ENCODE results near the gene ENTPD3. TPM values are rescaled to one million over a fixed set of nuclear protein-coding genes. Genes with fewer than 3 reads are reported as not detected.

ENTPD3 gene
- under 1 TPM; 0.22 to 0.37 TPM for total RNA-seq
- polyA plus RNA-seq (2013, experiment 1 of 2) = 0.53 TPM
- polyA plus RNA-seq (2013, experiment 2 of 2) = 0.58 TPM
- long read RNA-seq, experiment 1 = 0 reads
- long read RNA-seq, experiment 2 = 0 reads
- long read RNA-seq, experiment 3, partial matches to known transcripts = 0 of 1 reads
- long read RNA-seq, experiment 3, other reads (novel, unspliced or antisense) = 0 of 1 reads
- long read RNA-seq, experiment 4 = 0 reads

GRCh38 chr3:40387001-40387894 lies at the start of gene ENTPD3:
Gene ENTPD3, plus strand, starts transcription at chr3:40387184. Its CDS starts 874 bp downstream, at chr3:40388058.
- no peaks in the 10 kb centered on the region for H3K9me3 Mint-ChIP-seq
- TF ChIP-seq, protein P1, sequence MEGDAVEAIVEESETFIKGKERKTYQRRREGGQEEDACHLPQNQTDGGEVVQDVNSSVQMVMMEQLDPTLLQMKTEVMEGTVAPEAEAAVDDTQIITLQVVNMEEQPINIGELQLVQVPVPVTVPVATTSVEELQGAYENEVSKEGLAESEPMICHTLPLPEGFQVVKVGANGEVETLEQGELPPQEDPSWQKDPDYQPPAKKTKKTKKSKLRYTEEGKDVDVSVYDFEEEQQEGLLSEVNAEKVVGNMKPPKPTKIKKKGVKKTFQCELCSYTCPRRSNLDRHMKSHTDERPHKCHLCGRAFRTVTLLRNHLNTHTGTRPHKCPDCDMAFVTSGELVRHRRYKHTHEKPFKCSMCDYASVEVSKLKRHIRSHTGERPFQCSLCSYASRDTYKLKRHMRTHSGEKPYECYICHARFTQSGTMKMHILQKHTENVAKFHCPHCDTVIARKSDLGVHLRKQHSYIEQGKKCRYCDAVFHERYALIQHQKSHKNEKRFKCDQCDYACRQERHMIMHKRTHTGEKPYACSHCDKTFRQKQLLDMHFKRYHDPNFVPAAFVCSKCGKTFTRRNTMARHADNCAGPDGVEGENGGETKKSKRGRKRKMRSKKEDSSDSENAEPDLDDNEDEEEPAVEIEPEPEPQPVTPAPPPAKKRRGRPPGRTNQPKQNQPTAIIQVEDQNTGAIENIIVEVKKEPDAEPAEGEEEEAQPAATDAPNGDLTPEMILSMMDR (conservative IDR thresholded peaks at IDR 0.05) = peak; percentile 29
- no peaks in the 10 kb centered on the region for H3K4me1 ChIP-seq (ENCODE audit: control insufficient read depth, insufficient read depth, low read length)
- no peaks in the 10 kb centered on the region for H3K9me3 ChIP-seq (ENCODE audit: control insufficient read depth, low read length)
- WGBS, 2 experiments (ENCODE audit: insufficient coverage in 1 of 2, insufficient read length in 1 of 2) = 7 to 10% methylated on average over 16 to 49 of the region's 49 CpGs
- H3K36me3 ChIP-seq (ENCODE audit: control insufficient read depth, insufficient read depth, low read length) = no peaks in the 10 kb centered on the region
- peaks cover 57% of the 10 kb centered on the region for H3K27me3 ChIP-seq (ENCODE audit: control insufficient read depth, insufficient read depth, low read length, poor library complexity, severe bottlenecking)
- DNase-seq = peak; percentile 91
- no peak within 1 kb of the TSS for H3K27ac ChIP-seq (ENCODE audit: low read depth, low read length)
- H3K9ac ChIP-seq (ENCODE audit: extremely low read depth, low read length, poor library complexity, severe bottlenecking) = no peak within 1 kb of the TSS
- H3K4me3 ChIP-seq (ENCODE audit: low read length) = peak within 1 kb of the TSS; percentile 80
- no peak within 1 kb of the TSS for H3K27ac Mint-ChIP-seq
- H3K36me3 Mint-ChIP-seq (ENCODE audit: low read depth) = no peaks in the 10 kb centered on the region
- peaks cover 48% of the 10 kb centered on the region for H3K27me3 Mint-ChIP-seq (ENCODE audit: insufficient read depth)
- H3K4me3 Mint-ChIP-seq = peak within 1 kb of the TSS; percentile 62
- H3K4me1 Mint-ChIP-seq = peaks cover 5% of the 10 kb centered on the region

DNA sequence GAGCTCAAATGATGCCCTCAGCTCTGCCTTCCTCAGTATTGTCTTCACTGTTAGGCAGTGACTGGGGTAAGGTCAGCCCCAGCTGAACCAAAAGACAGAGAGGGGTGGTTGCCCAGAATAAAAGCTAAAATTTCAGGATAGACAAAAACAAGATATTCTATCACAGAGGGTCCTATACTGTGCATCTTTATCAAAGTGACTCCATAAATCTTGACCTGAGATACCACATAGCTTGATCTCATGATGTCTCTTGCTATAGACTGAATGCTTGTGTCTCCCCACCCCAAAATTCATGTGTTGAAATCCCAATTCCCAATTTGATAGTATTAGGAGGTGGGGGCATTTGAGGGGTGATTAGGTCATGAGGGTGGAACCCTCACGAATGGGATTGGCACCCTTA lies 47.1 kb upstream of the ENTPD3 start:
- Histone ChIP-seq H3K4me3 (ENCODE audit: low read length) (no peak overlapping the region), H3K36me3 (ENCODE audit: control insufficient read depth, insufficient read depth, low read length) (no peaks in the 10 kb centered on the region), H3K27me3 (ENCODE audit: control insufficient read depth, insufficient read depth, low read length, poor library complexity, severe bottlenecking) (peaks cover 8% of the 10 kb centered on the region), H3K9me3 (ENCODE audit: control insufficient read depth, low read length) (no peaks in the 10 kb centered on the region), H3K4me1 (ENCODE audit: control insufficient read depth, insufficient read depth, low read length) (peaks cover 3% of the 10 kb centered on the region), H3K27ac (ENCODE audit: low read depth, low read length) (no peak overlapping the region), H3K9ac (ENCODE audit: extremely low read depth, low read length, poor library complexity, severe bottlenecking) (no peak overlapping the region)
- no peaks in the 10 kb centered on the region for H3K9me3 Mint-ChIP-seq
- H3K4me3 Mint-ChIP-seq = no peak overlapping the region
- H3K27me3 Mint-ChIP-seq (ENCODE audit: insufficient read depth) = no peaks in the 10 kb centered on the region
- H3K4me1 Mint-ChIP-seq = peaks cover 3% of the 10 kb centered on the region
- H3K27ac Mint-ChIP-seq = no peak overlapping the region
- no peaks in the 10 kb centered on the region for H3K36me3 Mint-ChIP-seq (ENCODE audit: low read depth)
- no peak for DNase-seq
- 83% methylated on average over 1 of the region's 1 CpG; no CpG with 5 or more reads in 1 of the 2 experiments for WGBS, 2 experiments (ENCODE audit: insufficient coverage in 1 of 2, insufficient read length in 1 of 2)
- TF ChIP-seq, protein P1 (conservative IDR thresholded peaks at IDR 0.05) = no peak

GRCh38 chr3:40340541-40341170 lies 46.3 kb upstream of the ENTPD3 start:
- H3K27me3 Mint-ChIP-seq (ENCODE audit: insufficient read depth) = no peaks in the 10 kb centered on the region
- TF ChIP-seq, protein P1 (conservative IDR thresholded peaks at IDR 0.05) = no peak

More at GRCh38 chr3:40340541-40341170, 46.3 kb upstream of the ENTPD3 start:
- WGBS, 2 experiments (ENCODE audit: insufficient coverage in 1 of 2, insufficient read length in 1 of 2) = 80 to 86% methylated on average over 1 of the region's 1 CpG
- no peak for DNase-seq
- H3K36me3 ChIP-seq (ENCODE audit: control insufficient read depth, insufficient read depth, low read length) = no peaks in the 10 kb centered on the region
- no peak overlapping the region for H3K27ac ChIP-seq (ENCODE audit: low read depth, low read length)
- no peaks in the 10 kb centered on the region for H3K36me3 Mint-ChIP-seq (ENCODE audit: low read depth)
- no peak overlapping the region for H3K27ac Mint-ChIP-seq
- no peak overlapping the region for H3K4me3 Mint-ChIP-seq
- H3K4me1 Mint-ChIP-seq = peaks cover 3% of the 10 kb centered on the region
- no peak overlapping the region for H3K4me3 ChIP-seq (ENCODE audit: low read length)
- peaks cover 3% of the 10 kb centered on the region for H3K4me1 ChIP-seq (ENCODE audit: control insufficient read depth, insufficient read depth, low read length)
- H3K9me3 ChIP-seq (ENCODE audit: control insufficient read depth, low read length) = no peaks in the 10 kb centered on the region
- no peak overlapping the region for H3K9ac ChIP-seq (ENCODE audit: extremely low read depth, low read length, poor library complexity, severe bottlenecking)
- no peaks in the 10 kb centered on the region for H3K9me3 Mint-ChIP-seq
- peaks cover 8% of the 10 kb centered on the region for H3K27me3 ChIP-seq (ENCODE audit: control insufficient read depth, insufficient read depth, low read length, poor library complexity, severe bottlenecking)

Measured in endodermal cell (in vitro differentiated cells).